Transverse colon (tissue), 4 donors: ENCODE data around the gene PXT1. TPM values are rescaled to one million over a fixed set of nuclear protein-coding genes. Genes with fewer than 3 reads are reported as not detected.
A peak's percentile ranks its signal among the peaks of the same experiment; 100 is the strongest.

ENCODE experiments used
- DNase-seq: peaks from one replicate; pipeline ENCODE4 v3.0.0-alpha.2; 2019
- H3K27ac ChIP-seq, 4 donors: fragments of 200-600 bp; sonication (generic); 2 replicates each; pipeline ENCODE4 v1.5.1; 2016 to 2018; ENCODE audit warnings: inconsistent platforms in 4 of 4
- H3K27me3 ChIP-seq: fragments of 200-600 bp; sonication (generic); 2 replicates; pipeline ENCODE4 v1.5.1; 2017; ENCODE audit warnings: inconsistent platforms
- H3K36me3 ChIP-seq, 4 donors: fragments of 200-600 bp; sonication (generic); 2 replicates each; pipeline ENCODE4 v1.5.1; 2017 to 2019; ENCODE audit warnings: inconsistent platforms in 4 of 4
- H3K4me1 ChIP-seq, 4 donors: fragments of 200-600 bp; sonication (generic); 2 replicates each; pipeline ENCODE4 v1.5.1; 2017 to 2020; ENCODE audit warnings: inconsistent platforms in 4 of 4
- H3K4me3 ChIP-seq, 4 donors: fragments of 200-600 bp; sonication (generic); 1 replicate in 1 of 4; 2 replicates in 3 of 4; pipeline versions ENCODE4 v1.5.1 to v1.6.1; 2017 to 2019; ENCODE audit warnings: inconsistent platforms in 4 of 4
- H3K9me3 ChIP-seq, 2 donors: fragments of 200-600 bp; sonication (generic); 2 replicates each; pipeline ENCODE4 v1.5.1; 2017 to 2019; ENCODE audit warnings: inconsistent platforms in 2 of 2
- EP300 ChIP-seq: sonication (generic); formaldehyde crosslinking; IDR thresholded peaks from one replicate; pipeline ENCODE4 v1.6.1; 2017; ENCODE audit warnings: antibody characterized with exemption, low read depth
- POLR2A ChIP-seq: fragments of 450-650 bp; IDR thresholded peaks from one replicate; pipeline ENCODE4 v1.6.1; 2016; ENCODE audit warnings: antibody characterized with exemption, mild to moderate bottlenecking, moderate library complexity
- POLR2AphosphoS5 ChIP-seq, 3 donors: sonication (generic); formaldehyde crosslinking; IDR thresholded peaks; one replicate each; pipeline ENCODE4 v1.6.1; 2016; ENCODE audit warnings: antibody characterized with exemption in 3 of 3
- WGBS, 2 donors: methylation state at CpG; one replicate each; pipeline ENCODE4 v1.1.5; 2018; ENCODE audit warnings: low coverage in 1 of 2; 5-methylcytosine and 5-hydroxymethylcytosine counted together
- in situ Hi-C, 4 donors: fragments of 200-750 bp; cut with MboI; loops; one replicate each; pipeline versions ENCODE4 v1.15.0 to v1.15.1; 2017; ENCODE audit warnings: low sequenced_read_pairs in 3 of 4, low pct_ligation_motif_present in 1 of 4, low pct_unique_long_range_greater_than_20kb in 1 of 4
- intact Hi-C: fragments of 100-400 bp; cut with DNase I; formaldehyde crosslinking; loops from one replicate; pipeline ENCODE4 v1.15.1; 2023; ENCODE audit warnings: low total_unique reads
- total RNA-seq, 4 donors: library from RNA; depleted of rRNA; stranded (reverse); fragments of >200 nt; gene quantifications; one replicate each; pipeline ENCODE4 v1.1.0, GENCODE V29; 2016
- TF ChIP-seq, protein P1 (sequence below), 5 experiments: fragments of 200-600 bp in 3 of 5; fragments of 450-650 bp in 2 of 5; sonication (generic) in 3 of 5; IDR thresholded peaks; 1 replicate in 2 of 5; 2 replicates in 3 of 5; pipeline ENCODE4 v1.5.1; 2016 to 2017; ENCODE audit warnings: antibody characterized with exemption in 5 of 5, inconsistent platforms in 3 of 5, mild to moderate bottlenecking in 2 of 5, moderate library complexity in 1 of 5

PXT1 gene
- total RNA-seq, 4 donors from 2014 or later = 0.14 TPM; not detected in 3

DNA sequence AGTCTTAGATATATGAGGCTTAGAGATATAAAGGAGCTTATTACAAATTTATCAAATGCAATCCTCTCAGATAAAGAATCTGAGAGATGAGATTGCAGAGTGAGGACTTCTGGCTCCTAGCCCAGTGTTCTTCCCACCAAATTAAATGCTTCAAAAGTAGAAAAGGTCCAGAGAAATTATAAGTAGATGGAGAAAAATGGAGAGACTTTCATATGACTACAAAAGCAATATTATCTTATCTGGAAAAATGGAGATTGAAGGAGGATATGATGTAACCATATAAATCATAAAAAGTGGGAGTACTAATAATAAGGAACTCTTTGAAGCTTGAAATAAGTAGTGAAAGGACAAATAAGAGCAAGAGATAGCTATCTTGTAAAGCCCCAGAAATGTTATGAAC lies 3.0 kb upstream of the PXT1 start:
- Histone ChIP-seq H3K36me3 (peaks cover 0 to 6% (median 0%) of the 10 kb centered on the region in 4 donors), H3K27me3 (no peaks in the 10 kb centered on the region), H3K27ac (peak overlapping the region in 2 of 4 donors; percentile 94 to 97), H3K9me3 (no peaks in the 10 kb centered on the region), H3K4me3 (no peak overlapping the region), H3K4me1 (peaks cover 21 to 40% (median 31%) of the 10 kb centered on the region in 4 donors)
- intact Hi-C loops (no loop called here), in situ Hi-C loops (loop anchor here in 2 of 4 donors (10.0 to 25.0 kb wide), 2 partner anchors 142 to 149 kb away; partner anchors contain the start of gene SRSF3 (in 2 of the 2))
- no peak for DNase-seq
- TF ChIP-seq POLR2A (no peak), POLR2AphosphoS5 (IDR thresholded peaks at IDR 0.05) (no peak), EP300 (no peak)
- TF ChIP-seq, protein P1, sequence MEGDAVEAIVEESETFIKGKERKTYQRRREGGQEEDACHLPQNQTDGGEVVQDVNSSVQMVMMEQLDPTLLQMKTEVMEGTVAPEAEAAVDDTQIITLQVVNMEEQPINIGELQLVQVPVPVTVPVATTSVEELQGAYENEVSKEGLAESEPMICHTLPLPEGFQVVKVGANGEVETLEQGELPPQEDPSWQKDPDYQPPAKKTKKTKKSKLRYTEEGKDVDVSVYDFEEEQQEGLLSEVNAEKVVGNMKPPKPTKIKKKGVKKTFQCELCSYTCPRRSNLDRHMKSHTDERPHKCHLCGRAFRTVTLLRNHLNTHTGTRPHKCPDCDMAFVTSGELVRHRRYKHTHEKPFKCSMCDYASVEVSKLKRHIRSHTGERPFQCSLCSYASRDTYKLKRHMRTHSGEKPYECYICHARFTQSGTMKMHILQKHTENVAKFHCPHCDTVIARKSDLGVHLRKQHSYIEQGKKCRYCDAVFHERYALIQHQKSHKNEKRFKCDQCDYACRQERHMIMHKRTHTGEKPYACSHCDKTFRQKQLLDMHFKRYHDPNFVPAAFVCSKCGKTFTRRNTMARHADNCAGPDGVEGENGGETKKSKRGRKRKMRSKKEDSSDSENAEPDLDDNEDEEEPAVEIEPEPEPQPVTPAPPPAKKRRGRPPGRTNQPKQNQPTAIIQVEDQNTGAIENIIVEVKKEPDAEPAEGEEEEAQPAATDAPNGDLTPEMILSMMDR (IDR thresholded peaks at IDR 0.05) = no peak

DNA sequence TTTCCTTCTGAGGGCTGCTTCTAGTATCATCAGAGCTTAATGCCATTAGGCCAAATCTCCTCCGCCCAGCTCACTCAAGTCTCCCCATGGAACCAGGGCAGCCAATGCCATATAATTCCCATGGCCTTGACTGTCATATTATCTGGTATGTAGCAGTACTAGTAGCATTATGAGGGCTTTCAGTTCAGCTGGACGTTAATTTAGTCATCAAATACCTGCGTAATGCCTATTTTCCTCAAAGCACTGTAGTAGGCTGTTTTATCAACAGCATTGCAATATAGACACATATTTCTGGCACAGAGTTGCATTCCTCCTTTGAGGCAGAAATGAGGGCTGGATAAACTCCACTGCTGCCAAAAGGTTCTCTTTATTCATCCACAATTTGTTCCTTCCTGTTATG lies 1.8 kb upstream of the PXT1 start:
- Histone ChIP-seq H3K4me1 (peaks cover 21 to 40% (median 31%) of the 10 kb centered on the region in 4 donors), H3K4me3 (peak overlapping the region in 2 of 4 donors; percentile 63 to 89), H3K9me3 (no peaks in the 10 kb centered on the region), H3K36me3 (peaks cover 0 to 6% (median 0%) of the 10 kb centered on the region in 4 donors), H3K27me3 (no peaks in the 10 kb centered on the region), H3K27ac (peak overlapping the region; percentile 91 to 98 (median 96))
- DNase-seq = no peak
- intact Hi-C loops (loop anchor here (5.0 kb wide), 1 partner anchor 103 kb away; the partner anchor contains the start of gene STK38), in situ Hi-C loops (loop anchor here in 2 of 4 donors (10.0 to 25.0 kb wide), 2 partner anchors 143 to 150 kb away; partner anchors contain the start of gene SRSF3 (in 2 of the 2))
- WGBS, 2 donors = 54 to 59% methylated on average over 3 of the region's 3 CpGs
- no peak for TF ChIP-seq EP300
- no peak for TF ChIP-seq POLR2A

DNA sequence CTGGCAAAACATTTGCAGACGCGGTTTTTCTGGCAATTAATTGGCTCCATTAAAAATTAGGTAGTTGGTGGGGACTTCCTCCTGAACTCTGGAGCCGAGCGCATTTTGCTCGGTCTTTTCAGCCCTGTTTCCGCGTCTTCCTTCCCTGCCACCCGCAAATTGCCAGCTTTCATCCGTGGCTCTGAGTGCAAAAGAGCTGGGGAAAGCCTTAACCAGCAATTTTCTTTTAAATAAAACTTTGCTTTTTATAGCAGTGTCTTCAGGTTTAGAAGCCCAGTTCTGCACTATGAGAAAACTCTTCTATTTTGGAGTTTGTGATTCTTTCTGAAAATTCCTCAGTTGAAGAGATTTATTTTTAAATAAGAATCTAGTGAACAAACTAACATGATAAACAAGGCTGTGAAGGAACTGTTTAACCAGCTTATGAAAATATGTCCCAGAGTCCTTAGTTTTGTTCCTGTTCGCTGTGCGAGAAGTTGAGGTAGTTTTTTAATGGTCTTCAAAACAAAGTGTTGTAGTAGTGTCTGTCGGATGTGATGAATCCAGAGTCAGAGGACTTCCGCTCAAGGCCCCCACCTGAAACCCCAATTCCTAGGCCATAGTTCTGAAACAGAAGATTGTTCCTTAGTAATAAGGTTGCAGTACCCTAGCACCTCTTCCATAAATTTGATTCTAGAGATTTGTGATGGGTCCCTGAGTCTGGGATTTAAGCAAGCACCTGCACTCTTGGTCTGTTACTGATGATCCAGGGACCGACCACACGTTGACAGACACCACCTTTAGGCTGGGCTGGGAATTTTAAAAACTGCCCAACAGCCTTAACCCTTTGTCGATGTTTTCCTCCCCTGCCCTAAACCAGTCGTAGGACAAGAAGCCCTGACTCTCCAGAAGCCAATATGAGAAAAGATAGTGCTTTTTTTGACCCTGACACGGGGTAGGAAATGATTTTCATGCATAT lies 1.1 kb upstream of the PXT1 start:
- intact Hi-C loops (loop anchor here (1.0 to 5.0 kb wide), 2 partner anchors 20 to 104 kb away; partner anchors contain the start of gene STK38), in situ Hi-C loops (loop anchor here in 2 of 4 donors (10.0 to 25.0 kb wide), 2 partner anchors 144 to 151 kb away; partner anchors contain the start of gene SRSF3 (in 2 of the 2))
- Histone ChIP-seq H3K27me3 (no peaks in the 10 kb centered on the region), H3K36me3 (peaks cover 0 to 5% (median 0%) of the 10 kb centered on the region in 4 donors), H3K9me3 (no peaks in the 10 kb centered on the region), H3K4me3 (peak overlapping the region; percentile 63 to 89 (median 73)), H3K27ac (peak overlapping the region; percentile 91 to 98 (median 96)), H3K4me1 (peaks cover 21 to 40% (median 31%) of the 10 kb centered on the region in 4 donors)
- TF ChIP-seq, protein P1 (IDR thresholded peaks at IDR 0.05) = peak in 1 of 5 experiments; percentile 16
- TF ChIP-seq EP300 = no peak
- no peak for TF ChIP-seq POLR2A
- TF ChIP-seq POLR2AphosphoS5 (IDR thresholded peaks at IDR 0.05) = no peak
- DNase-seq = no peak
- WGBS, 2 donors = 3 to 17% methylated on average over 3 to 18 of the region's 18 CpGs

DNA sequence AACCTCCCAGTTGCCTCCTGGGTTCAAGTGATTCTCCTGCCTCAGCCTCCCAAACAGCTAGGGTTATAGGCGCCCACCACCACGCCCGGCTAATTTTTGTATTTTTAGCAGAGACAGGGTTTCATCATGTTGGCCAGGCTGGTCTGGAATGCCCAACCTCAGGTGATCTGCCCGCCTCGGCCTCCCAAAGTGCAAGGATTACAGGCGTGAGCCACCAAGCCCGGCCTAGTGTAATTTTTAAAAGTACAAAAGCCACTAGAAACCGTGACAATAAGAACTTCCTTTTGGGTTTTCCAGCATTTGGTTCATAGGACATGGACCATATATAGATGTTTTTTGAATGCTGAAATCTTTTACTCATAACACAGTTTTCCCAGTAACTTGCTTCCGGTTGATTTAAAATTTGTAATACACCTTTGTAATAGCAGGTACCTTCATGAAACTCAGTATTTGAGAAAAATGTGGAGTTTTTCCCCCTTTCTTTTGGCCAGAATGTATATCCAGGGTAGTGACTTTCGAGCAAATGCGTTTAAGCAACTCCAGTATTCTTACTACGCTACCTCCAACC lies 467 bp downstream of the PXT1 start:
- Histone ChIP-seq H3K4me1 (peaks cover 21 to 40% (median 31%) of the 10 kb centered on the region in 4 donors), H3K4me3 (peak overlapping the region; percentile 19 to 89 (median 66)), H3K27ac (peak overlapping the region; percentile 91 to 98 (median 96)), H3K27me3 (no peaks in the 10 kb centered on the region), H3K9me3 (no peaks in the 10 kb centered on the region), H3K36me3 (no peaks in the 10 kb centered on the region)
- in situ Hi-C loops = loop anchor here in 2 of 4 donors (10.0 to 25.0 kb wide), 2 partner anchors 145 to 153 kb away; partner anchors contain the start of gene SRSF3 (in 2 of the 2)
- intact Hi-C loops = loop anchor here (5.0 kb wide), 1 partner anchor 105 kb away; the partner anchor contains the start of gene STK38
- TF ChIP-seq, protein P1 (IDR thresholded peaks at IDR 0.05) = no peak
- no peak for TF ChIP-seq EP300
- no peak for TF ChIP-seq POLR2AphosphoS5 (IDR thresholded peaks at IDR 0.05)
- no peak for TF ChIP-seq POLR2A
- 49 to 60% methylated on average over 5 to 12 of the region's 12 CpGs for WGBS, 2 donors
- peak; percentile 18 for DNase-seq
